ENCODE data around the gene DEPDC5.

The DEPDC5 gene

DNA sequence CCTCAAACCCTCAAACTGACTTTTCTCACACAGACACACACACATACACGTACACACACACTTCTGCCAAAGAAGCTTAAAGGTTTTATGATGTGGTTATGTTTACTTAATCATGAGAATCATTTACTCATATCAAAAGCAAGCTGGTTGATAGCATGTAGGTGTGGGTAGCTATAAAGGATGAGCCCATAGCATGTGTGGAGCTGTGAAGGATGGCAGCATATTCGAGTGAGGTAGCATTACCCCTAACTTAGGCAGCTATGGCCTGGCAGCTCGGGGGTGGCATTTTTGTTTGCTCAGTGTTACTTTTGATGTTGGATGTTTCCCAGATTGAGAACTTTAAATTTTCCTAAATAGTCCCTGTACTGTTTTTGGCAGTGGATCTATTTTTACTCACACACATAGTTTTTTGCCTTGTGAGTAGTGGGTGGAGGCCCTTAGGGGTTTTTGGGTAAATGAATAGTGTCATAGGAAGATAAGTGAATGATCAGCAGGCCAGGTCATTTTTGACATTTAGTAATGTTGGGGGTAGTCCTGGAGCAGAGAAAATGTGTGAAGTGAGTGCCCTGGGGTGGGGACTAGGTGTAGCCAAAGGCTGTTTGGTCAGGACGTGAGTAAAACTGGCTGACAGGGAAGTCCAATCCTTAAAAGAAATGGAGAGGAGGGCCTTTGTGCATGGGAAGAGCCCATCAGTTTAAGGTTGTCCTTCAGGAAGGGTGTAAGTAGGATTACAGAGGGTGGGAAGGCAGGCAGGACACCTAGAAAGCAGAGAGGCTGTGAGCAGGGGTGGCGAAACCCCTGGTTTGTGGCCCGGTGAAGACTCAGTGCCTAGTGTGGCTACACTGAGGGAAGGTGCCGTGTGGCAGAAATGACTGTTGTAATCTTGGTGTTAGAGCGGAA is 197.6 kb downstream of the DEPDC5 start:
- TF ChIP-seq, protein P1, sequence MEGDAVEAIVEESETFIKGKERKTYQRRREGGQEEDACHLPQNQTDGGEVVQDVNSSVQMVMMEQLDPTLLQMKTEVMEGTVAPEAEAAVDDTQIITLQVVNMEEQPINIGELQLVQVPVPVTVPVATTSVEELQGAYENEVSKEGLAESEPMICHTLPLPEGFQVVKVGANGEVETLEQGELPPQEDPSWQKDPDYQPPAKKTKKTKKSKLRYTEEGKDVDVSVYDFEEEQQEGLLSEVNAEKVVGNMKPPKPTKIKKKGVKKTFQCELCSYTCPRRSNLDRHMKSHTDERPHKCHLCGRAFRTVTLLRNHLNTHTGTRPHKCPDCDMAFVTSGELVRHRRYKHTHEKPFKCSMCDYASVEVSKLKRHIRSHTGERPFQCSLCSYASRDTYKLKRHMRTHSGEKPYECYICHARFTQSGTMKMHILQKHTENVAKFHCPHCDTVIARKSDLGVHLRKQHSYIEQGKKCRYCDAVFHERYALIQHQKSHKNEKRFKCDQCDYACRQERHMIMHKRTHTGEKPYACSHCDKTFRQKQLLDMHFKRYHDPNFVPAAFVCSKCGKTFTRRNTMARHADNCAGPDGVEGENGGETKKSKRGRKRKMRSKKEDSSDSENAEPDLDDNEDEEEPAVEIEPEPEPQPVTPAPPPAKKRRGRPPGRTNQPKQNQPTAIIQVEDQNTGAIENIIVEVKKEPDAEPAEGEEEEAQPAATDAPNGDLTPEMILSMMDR (IDR thresholded peaks at IDR 0.05; ENCODE audit: insufficient read depth, low read length, missing control alignments), result no peak
- CTCF ChIA-PET, result interaction anchor here (0.9 to 2.6 kb wide), 5 partner anchors 8 to 316 kb away, joined by 3 to 18 read pairs (median 3); no protein-coding TSS in a partner anchor
- POLR2A ChIA-PET, result no interaction called here
- H3K4me3 ChIP-seq (ENCODE audit: low read depth, low read length), result no peak overlapping the region
- no peak for DNase-seq (ENCODE audit: low read depth, low spot score)

DNA sequence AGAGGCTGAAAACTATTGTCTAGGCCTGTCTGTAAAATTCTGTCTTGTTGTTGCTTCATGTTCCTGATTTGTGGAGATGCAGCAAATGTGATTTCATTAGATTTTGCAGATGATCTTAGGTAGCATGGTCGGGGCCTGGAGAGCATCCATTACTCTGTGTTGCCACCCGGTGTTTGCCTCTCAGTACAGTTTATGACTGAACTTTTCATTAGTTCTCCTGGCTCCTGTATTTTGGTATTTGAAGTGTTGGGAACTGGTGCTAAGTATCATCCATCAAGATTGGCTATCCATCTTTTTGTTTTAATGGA is 198.2 kb downstream of the DEPDC5 start:
- H3K4me3 ChIP-seq (ENCODE audit: low read depth, low read length), result no peak overlapping the region

DNA sequence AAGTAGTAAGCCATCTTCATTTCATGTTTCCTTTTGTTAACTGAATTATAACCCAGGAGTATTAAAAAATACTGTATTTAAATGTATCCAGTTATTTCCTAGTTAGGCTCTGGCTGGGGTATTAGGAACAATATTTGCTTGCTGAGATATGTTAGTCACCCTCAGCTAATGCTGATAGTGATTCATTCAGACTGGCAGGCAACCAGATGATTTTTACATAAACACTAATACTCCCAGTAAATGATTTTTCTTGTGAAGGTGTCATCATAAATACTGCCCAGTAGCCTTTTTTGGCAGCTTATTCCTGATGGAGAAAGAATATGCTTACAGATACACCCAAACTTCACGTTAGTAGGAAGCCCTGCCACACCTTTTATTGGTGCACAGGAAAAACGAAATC is 198.7 kb downstream of the DEPDC5 start:
- peak; percentile 67 for DNase-seq (ENCODE audit: low read depth, low spot score)
- H3K4me3 ChIP-seq (ENCODE audit: low read depth, low read length), result no peak overlapping the region
- TF ChIP-seq, protein P1 (IDR thresholded peaks at IDR 0.05; ENCODE audit: insufficient read depth, low read length, missing control alignments), result no peak
- ChIA-PET POLR2A (interaction anchor here (0.9 kb wide), 1 partner anchor 9 kb away, joined by 3 read pairs; no protein-coding TSS in a partner anchor), CTCF (interaction anchor here (0.9 to 2.9 kb wide), 6 partner anchors 18 to 396 kb away, joined by 3 to 14 read pairs (median 4); no protein-coding TSS in a partner anchor)

More for the DNA sequence above, 198.2 kb downstream of the DEPDC5 start:
- no peak for DNase-seq (ENCODE audit: low read depth, low spot score)
- TF ChIP-seq, protein P1 (IDR thresholded peaks at IDR 0.05; ENCODE audit: insufficient read depth, low read length, missing control alignments), result no peak
- ChIA-PET CTCF (interaction anchor here (1.3 to 2.9 kb wide), 4 partner anchors 18 to 395 kb away, joined by 3 to 14 read pairs (median 8); no protein-coding TSS in a partner anchor), POLR2A (interaction anchor here (0.9 kb wide), 1 partner anchor 10 kb away, joined by 3 read pairs; no protein-coding TSS in a partner anchor)

DNA sequence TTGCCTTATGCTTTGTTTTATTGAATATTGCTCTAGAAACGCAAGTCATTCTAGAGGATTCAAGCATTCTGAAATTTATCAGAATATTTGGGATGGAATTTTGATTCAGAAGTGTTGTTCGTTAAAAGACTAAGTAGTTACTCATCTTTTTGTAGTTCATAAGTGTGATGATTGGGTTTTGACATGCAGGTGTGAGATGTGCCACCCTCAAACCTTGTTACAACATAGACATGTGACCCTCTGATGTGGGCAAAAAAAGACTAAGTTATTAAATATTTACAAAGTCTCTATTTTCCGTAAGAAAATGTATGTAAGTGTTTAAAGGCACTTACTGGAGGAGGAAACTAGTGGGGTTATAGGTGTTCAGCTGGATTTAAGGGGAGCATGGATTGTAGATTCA is 199.4 kb downstream of the DEPDC5 start:
- H3K4me3 ChIP-seq (ENCODE audit: low read depth, low read length), result no peak overlapping the region
- CTCF ChIA-PET, result interaction anchor here (0.9 to 2.9 kb wide), 6 partner anchors 17 to 397 kb away, joined by 3 to 14 read pairs (median 4); no protein-coding TSS in a partner anchor
- TF ChIP-seq, protein P1 (IDR thresholded peaks at IDR 0.05; ENCODE audit: insufficient read depth, low read length, missing control alignments), result no peak
- POLR2A ChIA-PET, result no interaction called here
- DNase-seq (ENCODE audit: low read depth, low spot score), result no peak

DNA sequence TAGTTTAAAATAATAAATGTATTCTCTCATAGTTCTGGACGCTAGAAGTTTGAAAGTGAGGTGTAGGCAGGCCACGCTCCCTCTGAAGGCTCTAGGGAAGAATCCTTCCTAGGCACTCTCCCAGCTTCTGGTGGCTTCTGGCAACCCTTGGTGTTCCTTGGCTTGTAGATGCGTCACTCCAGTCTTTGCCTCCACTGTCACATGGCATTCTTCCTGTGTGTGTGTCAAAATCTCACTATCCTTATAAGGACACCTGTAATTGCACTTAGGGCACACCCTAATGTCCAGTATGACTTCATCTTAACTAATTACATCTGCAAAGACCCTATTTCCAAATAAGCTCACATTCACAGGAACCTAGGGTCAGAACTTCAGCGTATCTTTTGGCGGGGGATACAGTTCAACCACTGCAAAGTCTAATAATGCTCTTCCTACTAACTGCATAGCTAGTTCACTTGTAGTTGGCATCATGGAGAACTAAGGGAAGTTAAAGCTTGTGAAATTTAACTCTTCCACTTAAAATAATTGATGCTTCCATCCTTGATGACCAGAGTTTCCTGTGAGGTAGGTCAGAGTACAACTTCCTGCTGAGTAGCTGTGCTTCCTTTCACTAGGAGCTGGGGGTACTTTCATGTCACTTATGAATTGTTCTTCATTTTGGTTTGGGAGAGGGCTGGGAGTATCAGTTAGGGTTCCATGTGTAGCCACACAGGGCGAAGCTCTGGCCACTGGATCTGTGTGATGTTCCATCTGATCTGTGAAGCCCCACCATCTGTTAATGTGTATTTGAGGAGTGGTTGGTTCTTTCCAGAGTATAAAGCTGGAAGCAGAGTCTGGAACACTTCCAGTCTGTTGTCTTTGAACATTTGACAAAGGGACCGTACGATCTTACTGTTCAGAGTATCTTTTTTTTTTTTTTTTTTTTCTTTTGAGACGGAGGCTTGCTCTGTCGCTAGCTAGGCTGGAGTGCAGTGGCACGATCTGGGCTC is 201.0 kb downstream of the DEPDC5 start:
- no peak overlapping the region for H3K4me3 ChIP-seq (ENCODE audit: low read depth, low read length)
- DNase-seq (ENCODE audit: low read depth, low spot score), result no peak
- POLR2A ChIA-PET, result interaction anchor here (1.2 kb wide), 1 partner anchor 14 kb away, joined by 3 read pairs; no protein-coding TSS in a partner anchor
- CTCF ChIA-PET, result interaction anchor here (0.7 to 8.6 kb wide), 6 partner anchors 17 to 393 kb away, joined by 3 to 89 read pairs (median 3); no protein-coding TSS in a partner anchor
- TF ChIP-seq, protein P1 (IDR thresholded peaks at IDR 0.05; ENCODE audit: insufficient read depth, low read length, missing control alignments), result no peak
